Activated naive CD4-positive, alpha-beta T cell treated with anti-CD3 and anti-CD28 coated beads, Interleukin-2, amount 50 U/mL, for 24 hours (primary cell): ENCODE measurements around the gene NXPH3.
"Not testable (repeated sequence)": the region's sequence is repeated elsewhere in the genome, so short reads cannot be mapped to it uniquely, and the experiment has no call there.

Experiments
- H3K27ac Mint-ChIP-seq: one replicate; pipeline ENCODE4 v1.8.0; 2021; ENCODE audit warnings: mild to moderate bottlenecking, mixed read lengths
- H3K27me3 Mint-ChIP-seq: one replicate; pipeline ENCODE4 v1.8.0; 2021; ENCODE audit warnings: mixed read lengths
- H3K36me3 Mint-ChIP-seq: one replicate; pipeline ENCODE4 v1.8.0; 2021; ENCODE audit warnings: mixed read lengths
- H3K4me1 Mint-ChIP-seq: one replicate; pipeline ENCODE4 v1.8.0; 2021; ENCODE audit warnings: mixed read lengths
- H3K4me3 Mint-ChIP-seq: one replicate; pipeline ENCODE4 v1.8.0; 2021; ENCODE audit warnings: mild to moderate bottlenecking, mixed read lengths
- H3K9me3 Mint-ChIP-seq: one replicate; pipeline ENCODE4 v1.8.0; 2021; ENCODE audit warnings: mixed read lengths

NXPH3 gene

DNA sequence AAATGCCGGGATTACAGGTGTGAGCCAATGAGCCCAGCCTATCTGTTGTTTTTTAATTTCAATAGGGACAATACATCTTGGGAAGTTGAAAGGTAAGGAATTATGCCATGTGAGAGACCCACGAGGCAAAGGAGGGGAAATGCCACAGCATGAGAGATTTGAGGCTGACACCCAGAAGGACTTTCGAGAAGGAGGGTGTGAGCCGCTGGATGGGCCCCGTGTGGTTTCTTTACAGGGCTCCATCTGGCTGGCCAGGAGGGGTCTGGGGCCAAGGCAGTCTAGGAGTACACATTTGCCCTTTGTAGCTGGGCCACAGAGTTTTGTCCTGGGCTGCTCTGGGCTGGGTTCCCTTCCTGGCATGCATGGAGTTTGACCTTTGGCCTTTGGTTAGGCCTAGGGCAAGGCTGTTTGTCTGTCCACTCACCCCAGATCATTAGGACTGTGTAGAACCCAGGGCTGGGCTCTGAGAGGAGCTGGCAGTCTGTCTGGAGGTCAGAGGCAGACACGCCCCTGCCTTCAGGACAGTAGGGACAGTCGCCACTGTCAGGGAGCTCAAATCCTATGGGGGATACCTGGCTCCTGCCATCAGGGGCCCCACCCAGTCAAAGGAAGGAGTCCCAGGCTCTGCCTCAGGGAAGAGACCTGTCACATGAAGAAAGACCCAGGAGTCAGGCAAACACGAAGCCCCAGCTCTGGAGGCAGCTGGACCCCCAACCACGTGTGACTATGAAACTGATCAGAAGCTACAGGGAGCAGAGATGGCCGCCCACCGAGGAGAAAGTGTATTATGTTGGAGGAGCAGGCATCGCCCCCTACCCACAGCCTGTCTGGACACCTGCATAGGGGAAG is 24.2 kb upstream of the NXPH3 start:
- Mint-ChIP-seq H3K27me3 (peaks cover 2% of the 10 kb centered on the region), H3K36me3 (no peaks in the 10 kb centered on the region), H3K27ac (no peak overlapping the region), H3K4me1 (peaks cover 2% of the 10 kb centered on the region), H3K9me3 (no peaks in the 10 kb centered on the region), H3K4me3 (no peak overlapping the region)

DNA sequence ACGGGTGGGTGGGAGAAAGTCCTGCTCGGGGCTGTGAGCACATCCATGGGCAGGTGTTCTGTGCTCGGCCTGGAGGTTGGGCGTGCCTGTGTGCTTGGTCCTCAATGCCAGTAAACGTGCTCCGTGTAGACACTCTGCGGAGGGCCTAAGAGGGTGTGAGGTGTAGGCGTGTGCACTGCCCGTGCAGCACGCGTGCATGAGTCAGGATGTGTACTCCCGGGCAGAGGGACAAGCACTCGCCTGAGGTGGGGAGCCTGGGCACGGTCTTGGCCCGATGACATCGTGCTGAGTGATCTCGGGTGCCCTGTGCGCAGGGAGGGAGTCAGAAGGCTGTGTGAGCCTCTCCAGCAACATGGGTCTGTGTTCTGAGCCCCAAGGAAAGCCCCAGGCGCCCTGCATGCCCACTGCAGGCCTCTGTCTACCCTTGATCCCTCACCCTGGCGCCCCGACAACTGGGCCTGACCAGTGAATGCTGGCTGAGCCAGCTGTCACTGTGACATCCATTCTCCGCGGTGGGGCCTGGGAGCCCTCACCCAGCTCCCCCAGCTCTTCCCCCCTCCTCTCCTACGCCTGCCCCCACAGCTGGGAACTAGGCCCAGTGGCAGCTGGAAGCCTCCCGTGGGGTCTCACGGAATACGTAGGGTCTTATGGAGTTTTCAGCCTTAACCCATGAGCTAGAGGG is 23.5 kb upstream of the NXPH3 start:
- H3K4me3 Mint-ChIP-seq: no peak overlapping the region
- H3K27me3 Mint-ChIP-seq: no peaks in the 10 kb centered on the region
- peaks cover 5% of the 10 kb centered on the region for H3K4me1 Mint-ChIP-seq
- H3K36me3 Mint-ChIP-seq: no peaks in the 10 kb centered on the region
- no peak overlapping the region for H3K27ac Mint-ChIP-seq
- H3K9me3 Mint-ChIP-seq: no peaks in the 10 kb centered on the region

DNA sequence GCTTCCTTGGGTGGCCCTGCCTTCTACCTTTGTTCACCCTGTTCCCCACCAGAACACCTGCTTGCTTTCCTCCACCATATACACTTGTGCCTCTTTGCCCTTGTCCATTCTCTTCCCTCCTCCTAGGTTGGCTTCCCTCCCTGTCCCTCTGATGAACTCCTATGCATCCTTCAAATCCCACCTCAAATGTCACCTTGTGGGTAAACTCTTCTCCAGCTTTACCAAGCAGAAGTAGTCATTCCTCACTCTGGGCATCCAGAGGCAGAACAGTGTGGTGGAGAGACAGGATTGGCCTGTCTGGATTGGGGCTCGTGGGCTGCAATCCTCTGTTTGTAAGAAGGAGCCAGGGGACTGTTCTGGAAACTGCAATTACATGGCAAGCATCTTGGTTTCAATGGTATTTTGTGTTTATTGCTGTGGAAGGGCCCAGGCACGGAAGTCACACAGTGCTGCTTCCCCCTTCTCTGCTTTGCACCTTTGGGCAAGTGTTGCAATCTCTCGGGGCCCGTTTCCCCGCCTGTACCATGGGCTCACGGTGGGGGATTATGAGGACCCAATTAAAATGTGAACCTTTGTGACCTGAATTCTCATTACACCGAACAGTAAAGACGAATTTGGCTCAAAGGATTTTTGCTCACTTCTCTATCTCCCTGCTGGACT is 21.9 kb upstream of the NXPH3 start:
- H3K4me1 Mint-ChIP-seq: peaks cover 10% of the 10 kb centered on the region
- H3K4me3 Mint-ChIP-seq: no peak overlapping the region
- no peaks in the 10 kb centered on the region for H3K9me3 Mint-ChIP-seq
- no peak overlapping the region for H3K27ac Mint-ChIP-seq
- peaks cover 2% of the 10 kb centered on the region for H3K27me3 Mint-ChIP-seq
- no peaks in the 10 kb centered on the region for H3K36me3 Mint-ChIP-seq

DNA sequence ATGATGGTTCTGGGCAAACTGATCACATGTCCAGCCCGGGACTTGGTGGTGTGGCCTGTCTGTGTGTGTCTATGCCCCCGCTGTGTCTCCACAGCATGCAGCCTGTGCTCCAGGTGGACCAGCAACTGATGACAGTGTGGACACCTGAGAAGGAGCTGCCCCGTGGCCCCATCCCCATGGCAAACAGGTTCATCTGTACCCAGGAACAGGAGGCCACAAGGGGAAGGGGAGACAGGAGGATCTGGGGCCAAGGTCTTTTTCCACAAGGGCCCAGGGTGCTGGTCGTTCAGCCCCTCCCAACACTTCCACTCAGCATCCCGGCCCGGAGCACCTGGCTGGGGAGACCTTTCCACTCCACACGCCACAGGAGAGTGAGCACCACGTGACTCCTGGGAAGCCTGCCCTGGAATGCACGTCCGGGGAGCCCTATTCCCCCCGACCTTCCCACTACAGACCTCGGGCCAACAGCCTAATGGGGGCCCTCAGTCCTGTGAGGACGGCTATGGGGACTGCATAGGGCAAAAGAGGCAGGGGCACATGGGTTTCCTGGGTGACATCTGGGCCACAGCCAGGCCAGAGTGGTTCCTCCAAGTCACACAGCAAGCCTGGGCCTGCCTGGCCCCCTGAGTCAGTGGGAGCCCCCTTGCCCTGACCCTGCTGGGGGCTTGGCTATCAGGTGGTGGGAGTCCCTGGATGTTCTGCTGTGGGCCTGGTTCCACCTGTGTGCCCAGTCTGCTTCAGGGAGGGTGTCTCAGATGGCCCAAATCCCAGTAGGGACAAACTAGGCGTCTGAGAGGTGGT is 20.8 kb upstream of the NXPH3 start:
- Mint-ChIP-seq H3K4me3 (no peak overlapping the region), H3K27ac (no peak overlapping the region), H3K9me3 (no peaks in the 10 kb centered on the region), H3K36me3 (no peaks in the 10 kb centered on the region), H3K4me1 (peaks cover 10% of the 10 kb centered on the region), H3K27me3 (peaks cover 2% of the 10 kb centered on the region)

DNA sequence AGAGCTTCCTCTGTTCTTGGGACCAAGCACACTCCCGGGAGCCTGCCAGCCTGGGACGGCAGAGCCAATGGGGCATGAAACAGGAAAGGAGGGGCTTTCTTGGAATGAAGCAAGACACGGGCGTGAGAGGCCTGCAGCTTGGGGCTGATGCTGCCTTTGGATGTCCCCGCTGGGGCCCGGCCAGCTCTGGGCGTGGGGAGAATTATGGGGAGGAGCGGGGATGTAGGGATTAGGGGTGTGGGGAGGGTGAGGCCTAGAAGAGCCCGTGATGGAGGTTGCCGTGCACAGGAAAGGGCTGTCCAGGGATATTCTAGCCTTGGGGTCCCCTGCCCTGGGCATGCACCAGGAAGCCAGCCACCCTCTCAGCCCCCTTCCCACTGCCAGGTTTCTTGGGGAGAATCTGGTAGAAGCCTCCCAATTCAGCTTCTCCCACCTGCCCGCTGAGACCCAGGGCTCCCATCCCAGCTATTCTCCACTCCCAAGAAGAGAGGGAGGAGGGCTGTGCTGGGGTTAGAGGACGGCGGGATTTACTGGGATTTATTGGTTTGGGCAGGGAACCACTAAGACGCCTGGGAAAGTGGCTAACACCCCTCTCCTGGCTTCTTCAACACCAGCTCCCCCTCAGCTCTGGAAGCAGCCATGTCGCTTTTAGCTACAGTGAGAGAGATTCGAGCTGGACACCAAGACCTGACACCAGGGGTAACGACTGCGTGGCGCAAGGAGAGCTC is 20.0 kb upstream of the NXPH3 start:
- Mint-ChIP-seq H3K27ac (no peak overlapping the region), H3K36me3 (no peaks in the 10 kb centered on the region), H3K4me3 (no peak overlapping the region), H3K9me3 (no peaks in the 10 kb centered on the region), H3K27me3 (peaks cover 2% of the 10 kb centered on the region), H3K4me1 (peaks cover 10% of the 10 kb centered on the region)

DNA sequence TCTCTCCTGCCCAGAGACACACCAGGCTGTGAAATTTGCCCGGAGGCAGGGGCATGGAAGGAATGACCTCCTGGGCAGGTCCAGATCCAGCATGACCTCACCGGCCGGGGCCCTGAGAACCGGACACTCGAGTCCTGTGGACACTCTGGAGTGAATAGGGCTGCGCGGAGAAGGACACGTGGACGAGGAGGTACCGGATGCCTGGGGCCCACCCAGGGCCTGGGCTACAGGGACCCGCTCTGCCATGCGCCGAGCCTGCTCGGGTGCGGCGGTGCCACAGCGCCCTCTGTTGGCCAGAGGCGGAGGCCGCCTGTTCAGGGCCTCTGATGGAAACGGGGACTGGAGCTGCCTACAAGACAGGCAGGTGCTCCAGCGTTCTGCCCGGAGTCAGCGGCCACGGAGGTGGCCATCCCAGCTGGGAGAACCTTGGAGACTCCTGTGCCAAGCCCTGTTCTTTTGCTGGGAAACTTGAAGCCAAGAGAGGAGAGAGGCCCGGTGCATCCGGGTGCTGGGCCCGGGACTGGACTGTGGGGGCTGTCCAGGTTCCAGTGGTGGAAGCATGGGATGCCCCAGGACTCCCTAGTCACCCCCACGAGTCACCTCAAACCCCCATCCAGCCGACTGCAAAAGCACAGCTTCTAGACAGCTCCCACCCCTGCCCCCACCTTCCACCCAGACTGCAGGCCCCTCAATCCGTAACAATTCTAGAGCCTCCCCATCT is 19.3 kb upstream of the NXPH3 start:
- peaks cover 2% of the 10 kb centered on the region for H3K27me3 Mint-ChIP-seq
- H3K4me1 Mint-ChIP-seq: peaks cover 10% of the 10 kb centered on the region
- H3K27ac Mint-ChIP-seq: no peak overlapping the region
- H3K4me3 Mint-ChIP-seq: no peak overlapping the region
- no peaks in the 10 kb centered on the region for H3K9me3 Mint-ChIP-seq
- H3K36me3 Mint-ChIP-seq: no peaks in the 10 kb centered on the region

DNA sequence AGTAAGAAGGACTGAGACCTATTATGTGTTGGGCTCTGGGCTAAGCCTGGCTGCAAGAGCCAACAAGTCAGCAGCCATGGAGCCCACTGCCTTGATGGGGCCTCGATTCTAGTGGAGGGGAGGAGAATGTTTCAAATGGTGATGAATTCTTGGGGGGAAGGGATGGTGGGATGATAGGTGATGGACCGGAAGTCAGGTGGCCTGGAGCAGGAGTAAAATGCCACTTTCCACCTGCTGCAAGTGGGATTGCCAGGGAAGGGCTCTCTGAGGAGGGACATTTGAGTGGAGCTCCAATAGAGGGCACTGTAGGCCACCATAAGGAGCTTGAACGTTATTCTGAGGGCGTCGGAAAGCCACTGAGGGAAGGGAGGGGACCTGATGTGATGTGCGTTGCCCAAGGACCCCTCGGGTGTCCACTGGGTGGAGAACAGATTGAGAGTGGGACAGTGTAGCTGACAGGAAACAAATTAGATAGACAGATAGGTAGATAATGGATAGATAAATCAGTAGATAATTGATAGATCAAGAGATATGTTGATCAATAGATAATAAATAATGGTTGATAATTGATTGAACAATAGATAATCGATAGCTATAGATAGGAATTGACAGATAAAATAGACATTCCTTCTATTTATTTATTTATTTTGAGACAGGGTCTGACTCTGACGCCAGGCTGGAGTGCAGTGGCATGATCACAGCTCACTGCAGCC is 18.2 kb upstream of the NXPH3 start:
- Mint-ChIP-seq H3K4me1 (peaks cover 10% of the 10 kb centered on the region), H3K27me3 (peaks cover 2% of the 10 kb centered on the region), H3K9me3 (no peaks in the 10 kb centered on the region), H3K36me3 (no peaks in the 10 kb centered on the region), H3K27ac (peak overlapping the region; percentile 37), H3K4me3 (no peak overlapping the region)

DNA sequence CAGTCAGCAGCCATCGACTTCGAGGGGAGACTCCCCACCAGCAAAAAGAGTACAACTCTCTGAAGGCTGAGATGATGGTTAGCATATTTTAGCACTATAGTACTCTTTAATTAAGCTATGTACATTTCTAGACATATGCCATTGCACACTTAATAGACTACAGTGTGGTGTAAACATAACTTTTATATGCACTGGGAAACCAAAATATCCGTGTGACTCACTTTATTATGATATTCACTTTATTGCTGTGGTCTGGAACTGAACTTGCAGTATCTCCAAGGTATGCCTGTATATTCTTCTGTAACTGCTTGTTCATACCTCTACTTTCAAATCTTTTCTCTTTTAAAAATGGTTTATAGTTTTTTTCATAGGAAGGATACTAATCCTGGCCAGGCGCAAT is 11.0 kb upstream of the NXPH3 start:
- Mint-ChIP-seq H3K27me3 (no peaks in the 10 kb centered on the region), H3K4me1 (peaks cover 14% of the 10 kb centered on the region), H3K27ac (no peak overlapping the region), H3K4me3 (no peak overlapping the region), H3K9me3 (no peaks in the 10 kb centered on the region), H3K36me3 (no peaks in the 10 kb centered on the region)

DNA sequence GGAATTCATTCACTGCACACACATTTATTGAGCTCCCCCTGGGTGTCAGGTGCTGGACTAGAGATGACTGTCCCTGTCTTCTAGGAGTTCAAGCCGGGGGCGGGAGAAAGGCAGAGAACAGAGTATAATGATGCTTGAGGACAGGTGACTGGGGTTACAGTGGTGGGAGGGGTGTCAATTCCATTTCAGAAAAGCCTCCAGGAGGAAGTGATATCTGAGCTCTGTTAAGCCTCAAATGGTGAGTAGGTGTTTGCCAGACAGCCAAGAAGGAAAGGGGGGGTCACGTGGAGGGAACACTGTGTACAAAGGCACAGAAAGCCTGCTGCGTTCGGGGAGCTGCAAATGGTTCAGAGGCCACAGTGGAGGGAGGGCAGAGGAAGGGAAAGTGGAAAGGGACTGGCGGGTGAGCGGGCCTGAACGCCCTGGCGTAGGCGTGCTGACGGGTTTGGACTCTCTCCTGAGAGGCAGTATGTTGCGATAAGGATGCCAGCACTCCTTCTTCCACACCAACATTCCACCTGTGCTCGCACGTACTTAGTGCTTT is 9.7 kb upstream of the NXPH3 start:
- H3K4me3 Mint-ChIP-seq: no peak overlapping the region
- H3K27me3 Mint-ChIP-seq: no peaks in the 10 kb centered on the region
- no peak overlapping the region for H3K27ac Mint-ChIP-seq
- H3K9me3 Mint-ChIP-seq: no peaks in the 10 kb centered on the region
- peaks cover 14% of the 10 kb centered on the region for H3K4me1 Mint-ChIP-seq
- H3K36me3 Mint-ChIP-seq: no peaks in the 10 kb centered on the region

DNA sequence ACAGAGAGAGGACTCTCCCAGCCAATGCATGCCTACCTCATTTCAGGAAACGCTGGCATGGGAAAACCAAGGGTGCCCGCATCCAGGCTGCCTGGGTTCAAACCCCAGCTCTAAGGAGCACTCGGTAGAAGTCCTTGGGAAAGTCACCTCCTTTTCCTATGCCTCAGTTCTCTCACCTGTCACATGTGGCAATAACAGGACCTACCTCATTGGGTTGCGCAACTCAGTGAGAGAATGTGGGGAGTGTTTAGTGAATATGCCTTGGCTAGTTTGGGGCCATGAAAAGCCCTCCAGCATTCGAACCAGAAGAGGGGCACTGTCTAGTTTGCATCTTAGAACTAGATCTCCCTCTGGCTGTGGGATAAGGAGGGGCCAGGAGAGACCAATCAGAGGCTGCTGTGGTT is 9.0 kb upstream of the NXPH3 start:
- no peak overlapping the region for H3K4me3 Mint-ChIP-seq
- H3K36me3 Mint-ChIP-seq: no peaks in the 10 kb centered on the region
- H3K4me1 Mint-ChIP-seq: peaks cover 14% of the 10 kb centered on the region
- H3K9me3 Mint-ChIP-seq: no peaks in the 10 kb centered on the region
- H3K27ac Mint-ChIP-seq: no peak overlapping the region
- H3K27me3 Mint-ChIP-seq: no peaks in the 10 kb centered on the region

DNA sequence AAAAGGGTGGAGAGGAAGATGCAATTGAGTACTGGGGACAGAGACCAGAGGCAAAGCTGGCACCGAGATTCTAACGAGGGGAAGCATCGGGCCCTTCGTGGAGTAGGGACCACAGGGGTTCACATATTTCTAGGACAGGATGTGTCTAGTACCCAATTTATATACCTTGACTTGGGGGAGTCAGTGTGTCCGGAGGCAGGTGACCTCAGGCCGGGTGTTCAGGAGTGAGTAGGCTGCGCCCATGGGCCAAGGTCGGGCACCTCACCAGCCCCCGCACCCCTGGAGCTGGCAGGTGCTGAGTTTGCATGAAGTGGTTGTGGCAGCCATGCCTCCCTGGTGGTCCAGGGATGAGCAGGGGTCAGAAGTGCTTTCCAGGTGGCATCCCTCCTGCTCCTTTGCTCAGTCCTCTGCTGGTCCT is 8.6 kb upstream of the NXPH3 start:
- Mint-ChIP-seq H3K4me1 (peaks cover 14% of the 10 kb centered on the region), H3K27ac (no peak overlapping the region), H3K4me3 (no peak overlapping the region), H3K36me3 (no peaks in the 10 kb centered on the region), H3K27me3 (peaks cover 1% of the 10 kb centered on the region), H3K9me3 (no peaks in the 10 kb centered on the region)

DNA sequence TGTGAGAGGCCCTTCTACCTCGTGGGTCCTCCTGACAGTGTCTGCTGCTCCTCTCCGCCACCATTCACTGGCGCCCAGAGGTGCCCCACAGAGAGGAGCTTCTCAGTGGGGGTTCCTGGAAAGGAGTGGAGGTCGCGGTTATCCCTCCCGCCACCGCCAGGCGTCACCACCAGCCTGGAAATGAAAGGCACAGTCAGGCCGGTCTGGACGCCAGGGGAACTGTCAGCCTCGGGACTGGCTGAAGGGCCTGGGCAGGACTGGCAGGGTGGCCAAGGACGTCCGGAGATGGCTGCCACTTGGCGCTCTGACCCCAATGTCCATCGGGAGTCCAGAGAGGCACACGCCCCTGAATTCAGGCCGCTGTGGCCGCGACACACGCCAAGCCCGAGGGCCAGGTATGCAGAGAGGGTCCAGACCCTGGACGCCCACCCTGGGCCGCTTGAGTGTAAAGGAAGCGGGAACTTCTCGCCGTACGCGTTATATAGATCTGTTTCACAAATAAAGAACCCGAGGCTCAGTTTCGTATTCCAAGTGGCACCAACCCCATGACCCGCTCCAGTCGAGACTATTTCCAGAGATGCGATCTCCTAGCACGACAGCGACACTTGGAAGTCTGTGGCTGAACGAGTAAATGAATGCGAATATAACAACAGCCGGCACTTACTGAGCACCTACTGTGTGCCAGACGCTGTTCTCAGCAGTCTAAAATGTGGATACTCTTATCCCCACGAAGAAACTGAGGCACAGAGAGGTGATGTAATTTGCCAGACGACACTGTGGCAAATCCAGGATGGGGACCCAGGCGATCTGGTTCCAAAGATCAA is 7.6 kb upstream of the NXPH3 start:
- no peaks in the 10 kb centered on the region for H3K9me3 Mint-ChIP-seq
- H3K27me3 Mint-ChIP-seq: peaks cover 1% of the 10 kb centered on the region
- H3K36me3 Mint-ChIP-seq: no peaks in the 10 kb centered on the region
- H3K4me1 Mint-ChIP-seq: peaks cover 14% of the 10 kb centered on the region
- no peak overlapping the region for H3K27ac Mint-ChIP-seq
- H3K4me3 Mint-ChIP-seq: peak overlapping the region; percentile 61

DNA sequence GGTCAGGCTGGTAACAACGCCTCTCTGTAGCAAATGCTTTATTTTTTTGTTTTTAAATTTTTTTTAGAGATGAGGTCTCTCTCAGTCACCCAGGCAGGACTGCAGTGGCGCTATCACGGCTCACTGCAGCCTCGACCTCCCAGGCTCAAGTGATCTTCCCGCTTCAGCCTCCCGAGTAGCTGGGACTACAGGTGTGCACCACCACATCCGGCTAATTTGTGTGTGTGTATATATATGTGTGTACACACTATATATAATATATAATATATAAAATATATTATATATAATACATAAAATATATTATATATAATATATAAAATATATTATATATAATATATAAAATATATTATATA is 7.0 kb upstream of the NXPH3 start:
- not testable (repeated sequence) for H3K36me3 Mint-ChIP-seq, H3K27me3 Mint-ChIP-seq, H3K4me3 Mint-ChIP-seq, H3K9me3 Mint-ChIP-seq, H3K27ac Mint-ChIP-seq
- H3K4me1 Mint-ChIP-seq: peaks cover 14% of the 10 kb centered on the region
